Adrenal gland (tissue), 5 donors: ENCODE measurements around the gene DNAH17.

ENCODE experiments used
- CTCF ChIP-seq, 6 experiments: fragments of 450-650 bp in 4 of 6; fragments of 200-600 bp in 2 of 6; sonication (generic) in 1 of 6; IDR thresholded peaks; 1 replicate in 5 of 6; 2 replicates in 1 of 6; pipeline versions ENCODE4 v1.5.1 to v1.8.0; 2016 to 2021; ENCODE audit warnings: antibody characterized with exemption in 6 of 6, mild to moderate bottlenecking in 2 of 6, moderate library complexity in 1 of 6
- POLR2A ChIP-seq, 2 donors: fragments of 450-650 bp; IDR thresholded peaks; one replicate each; pipeline ENCODE4 v1.6.1; 2017; ENCODE audit warnings: antibody characterized with exemption in 2 of 2, mild to moderate bottlenecking in 2 of 2, moderate library complexity in 1 of 2
- donor health status: DM: no; HTN: no; CAD: no.

- no peak for TF ChIP-seq POLR2A (IDR thresholded peaks at IDR 0.05)
- TF ChIP-seq CTCF (IDR thresholded peaks at IDR 0.05): no peak
Observed at GRCh38 chr17:78458736-78459335, 118.4 kb downstream of the DNAH17 start.
